ENCODE measurements around the gene CERKL. TPM values are rescaled to one million over a fixed set of nuclear protein-coding genes. Genes with fewer than 3 reads are reported as not detected.

The CERKL gene
- total and polyA plus RNA-seq, 2 experiments from 2014 or later, result 0.32 to 0.69 TPM

GRCh38 chr2:181684454-181685149 is 27.7 kb upstream of the CERKL start:
- Histone ChIP-seq H3K27me3 (ENCODE audit: insufficient read depth) (peaks cover 100% of the 10 kb centered on the region), H3K4me2 (peak overlapping the region; percentile 88), H3K79me2 (replicated peaks; ENCODE audit: insufficient read depth) (no peaks in the 10 kb centered on the region), H4K20me1 (replicated peaks; ENCODE audit: insufficient read depth) (peaks cover 21% of the 10 kb centered on the region), H3F3A (replicated peaks; ENCODE audit: low read depth) (peaks cover 6% of the 10 kb centered on the region; the same call in 1 of the 2 replicates), H3K27ac (ENCODE audit: low read depth) (no peak overlapping the region), H3K4me1 (ENCODE audit: insufficient read depth) (peaks cover 50% of the 10 kb centered on the region), H3K36me3 (ENCODE audit: insufficient read depth) (no peaks in the 10 kb centered on the region), H3K9me2 (ENCODE audit: insufficient read depth) (no peaks in the 10 kb centered on the region), H2AFZ (peak overlapping the region; percentile 52; the same call in 1 of the 2 replicates), H3K4me3 (peak overlapping the region; percentile 65)
- no peak for TF ChIP-seq POLR2AphosphoS5 (IDR thresholded peaks at IDR 0.05; ENCODE audit: low read depth)
- peak; percentile 80 for TF ChIP-seq EZH2 (IDR thresholded peaks at IDR 0.05; ENCODE audit: low read depth, unreplicated experiment)
- no peak for TF ChIP-seq ETS1 (IDR thresholded peaks at IDR 0.05)
- no peak for TF ChIP-seq ZNF114 (CRISPR knock-in tag; IDR thresholded peaks at IDR 0.05)
- no peak for TF ChIP-seq EZH2phosphoT487 (IDR thresholded peaks at IDR 0.05; ENCODE audit: unreplicated experiment)
- Mint-ChIP-seq H3K9me3 (no peaks in the 10 kb centered on the region), H3K27me3 (ENCODE audit: insufficient read depth, low read depth, poor library complexity) (peaks cover 83% of the 10 kb centered on the region), H3K4me1 (peaks cover 49% of the 10 kb centered on the region), H3K27ac (no peak overlapping the region), H3K4me3 (peak overlapping the region; percentile 18), H3K36me3 (ENCODE audit: low read depth) (no peaks in the 10 kb centered on the region; the same call in 2 of the 3 replicates)
- no peak for ATAC-seq
- no peak for DNase-seq (ENCODE audit: low spot score)

GRCh38 chr2:181683518-181684453 is 26.9 kb upstream of the CERKL start:
- H4K20me1 ChIP-seq (replicated peaks; ENCODE audit: insufficient read depth), result peaks cover 28% of the 10 kb centered on the region
- H3K79me2 ChIP-seq (replicated peaks; ENCODE audit: insufficient read depth), result no peaks in the 10 kb centered on the region
- peaks cover 57% of the 10 kb centered on the region for H3K4me1 Mint-ChIP-seq
- no peaks in the 10 kb centered on the region for H3K9me2 ChIP-seq (ENCODE audit: insufficient read depth)
- H3K4me3 ChIP-seq, result peak overlapping the region; percentile 65
- no peak overlapping the region for H3K27ac Mint-ChIP-seq
- peak overlapping the region; percentile 84 for H2AFZ ChIP-seq
- TF ChIP-seq EZH2 (IDR thresholded peaks at IDR 0.05; ENCODE audit: low read depth, unreplicated experiment) (peak; percentile 58), EZH2phosphoT487 (IDR thresholded peaks at IDR 0.05; ENCODE audit: unreplicated experiment) (peak; percentile 49), REST (IDR thresholded peaks at IDR 0.05; ENCODE audit: unreplicated experiment) (peak; percentile 12), CTCF (conservative IDR thresholded peaks at IDR 0.05; ENCODE audit: low read depth in 2 of 2) (no peak)
- no peaks in the 10 kb centered on the region; the same call in 2 of the 3 replicates for H3K36me3 Mint-ChIP-seq (ENCODE audit: low read depth)
- H3K4me1 ChIP-seq (ENCODE audit: insufficient read depth), result peaks cover 58% of the 10 kb centered on the region
- peak; percentile 56 for ATAC-seq
- peak; percentile 85 for DNase-seq (ENCODE audit: low spot score)
- H3F3A ChIP-seq (replicated peaks; ENCODE audit: low read depth), result peaks cover 11% of the 10 kb centered on the region; the same call in 1 of the 2 replicates
- peaks cover 91% of the 10 kb centered on the region for H3K27me3 Mint-ChIP-seq (ENCODE audit: insufficient read depth, low read depth, poor library complexity)
- no peak overlapping the region for H3K27ac ChIP-seq (ENCODE audit: low read depth)
- peaks cover 100% of the 10 kb centered on the region for H3K27me3 ChIP-seq (ENCODE audit: insufficient read depth)
- H3K36me3 ChIP-seq (ENCODE audit: insufficient read depth), result no peaks in the 10 kb centered on the region
- no peaks in the 10 kb centered on the region for H3K9me3 Mint-ChIP-seq
- H3K4me3 Mint-ChIP-seq, result peak overlapping the region; percentile 76
- peak overlapping the region; percentile 88 for H3K4me2 ChIP-seq

All from GM23338 (cell line).